SW 1271 (cell line): ENCODE measurements around the gene NEMP2.
A peak's percentile ranks its signal among the peaks of the same experiment; 100 is the strongest.
"Not testable (repeated sequence)": the region's sequence is repeated elsewhere in the genome, so short reads cannot be mapped to it uniquely, and the experiment has no call there.

Experiments
- DNase-seq, 2 experiments: peaks; one replicate each; lab custom pipeline; 2025; lab: John Stamatoyannopoulos, UW

NEMP2 gene

GRCh38 chr2:190526105-190526750 is 8.3 kb downstream of the NEMP2 start:
- DNase-seq: no peak

DNA sequence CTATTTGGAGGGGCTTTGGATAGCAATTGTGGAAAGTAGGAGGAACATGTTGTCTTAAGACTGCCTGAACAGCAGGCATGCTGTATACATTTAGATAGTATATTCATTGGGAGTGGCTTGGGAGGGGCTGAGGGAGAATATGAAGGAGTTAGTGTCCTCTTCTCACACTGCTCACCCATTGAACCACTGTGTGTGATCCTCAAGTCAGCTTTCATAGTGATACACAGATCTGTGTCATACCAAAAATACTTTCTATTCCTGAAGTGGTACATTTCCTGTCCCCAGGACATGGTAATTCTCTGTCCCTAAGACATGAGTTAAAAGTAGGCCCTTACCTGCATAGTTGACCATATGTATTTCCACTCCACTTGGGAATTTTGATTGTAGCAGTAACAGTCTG is 9.6 kb downstream of the NEMP2 start:
- no peak for DNase-seq

DNA sequence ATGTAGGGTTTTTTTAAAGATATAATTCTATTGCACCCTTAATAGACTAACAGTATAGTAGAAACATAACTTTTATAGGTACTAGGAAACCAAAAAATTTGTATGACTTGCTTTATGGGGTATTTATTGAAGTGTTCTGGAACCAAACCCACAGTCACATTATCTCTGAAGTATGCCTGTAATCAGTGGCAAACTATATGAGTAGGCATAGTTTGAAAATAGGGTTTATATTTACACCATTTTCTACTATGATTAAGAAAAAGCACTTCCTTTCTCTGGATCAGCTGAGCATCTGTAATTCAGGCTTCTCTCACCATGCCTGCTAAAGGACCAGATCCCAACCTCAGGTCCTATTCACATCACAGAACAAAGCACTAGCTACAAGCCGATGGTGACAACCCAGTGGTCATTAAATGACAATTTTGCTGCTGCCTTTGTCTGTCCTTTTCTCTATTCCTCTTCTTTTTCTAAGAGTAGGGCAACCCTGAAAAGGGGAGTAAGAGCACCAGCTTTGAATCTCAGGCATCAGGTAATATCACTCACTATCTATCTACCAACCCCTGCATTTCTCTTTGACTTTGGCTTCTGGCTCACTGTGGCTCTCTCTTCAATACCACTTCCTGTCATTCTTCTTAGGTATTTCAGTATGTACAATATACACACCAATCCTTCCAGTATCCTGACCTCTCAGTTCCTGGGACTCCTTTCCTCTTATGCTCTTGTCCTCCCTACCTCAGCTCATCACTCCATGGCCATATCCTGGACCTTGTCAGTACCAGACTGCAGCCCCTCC is 14.4 kb downstream of the NEMP2 start:
- no peak for DNase-seq

DNA sequence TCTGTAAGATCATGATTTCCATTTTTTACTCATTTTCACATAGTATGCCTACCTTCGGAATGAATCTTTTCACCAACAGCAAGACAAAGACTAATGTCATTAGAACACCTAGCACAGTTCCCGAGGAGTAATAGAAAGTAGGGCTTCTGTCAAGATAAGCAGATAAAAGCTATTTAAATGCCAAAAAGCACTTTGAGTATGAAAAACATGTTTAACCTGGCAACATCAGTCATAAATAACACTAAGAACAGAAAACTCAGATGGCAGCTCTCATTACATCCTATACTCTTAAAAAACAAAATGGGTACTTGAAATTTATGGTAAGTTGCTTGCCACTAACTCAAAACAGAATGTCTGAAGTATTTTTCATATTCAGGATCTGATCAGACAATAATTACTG is 17.1 kb downstream of the NEMP2 start:
- no peak for DNase-seq

- no peak for DNase-seq
Measured at GRCh38 chr2:190515687-190516086, 18.8 kb downstream of the NEMP2 start.

GRCh38 chr2:190514676-190515075 is 19.8 kb downstream of the NEMP2 start:
- no peak for DNase-seq

GRCh38 chr2:190513877-190514276 is 20.6 kb downstream of the NEMP2 start:
- no peak for DNase-seq

- no peak for DNase-seq
Measured at GRCh38 chr2:190512539-190513095, 21.9 kb downstream of the NEMP2 start.

DNA sequence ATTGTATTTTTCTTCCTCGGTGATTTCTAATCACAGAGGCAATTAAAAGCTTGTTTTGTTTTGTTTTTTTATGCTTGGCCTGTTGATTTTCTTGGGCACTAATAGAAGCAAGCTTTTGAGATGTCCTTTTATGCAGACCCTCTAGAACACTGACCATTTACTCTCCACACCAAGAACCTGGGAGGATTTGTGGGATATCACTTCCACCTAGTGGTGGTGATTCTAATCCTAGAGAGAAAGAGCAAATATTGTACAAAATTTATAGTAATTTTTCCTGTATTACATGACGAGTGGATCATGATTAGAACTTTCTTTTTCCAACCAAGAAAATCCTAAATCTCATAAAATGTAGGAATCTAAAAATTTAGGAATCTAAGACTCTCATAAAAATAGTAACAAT is 23.4 kb downstream of the NEMP2 start:
- DNase-seq: peak in 1 of 2 experiments; percentile 32

- not testable (repeated sequence) for DNase-seq
Measured at GRCh38 chr2:190509895-190510294, 24.6 kb downstream of the NEMP2 start.

DNA sequence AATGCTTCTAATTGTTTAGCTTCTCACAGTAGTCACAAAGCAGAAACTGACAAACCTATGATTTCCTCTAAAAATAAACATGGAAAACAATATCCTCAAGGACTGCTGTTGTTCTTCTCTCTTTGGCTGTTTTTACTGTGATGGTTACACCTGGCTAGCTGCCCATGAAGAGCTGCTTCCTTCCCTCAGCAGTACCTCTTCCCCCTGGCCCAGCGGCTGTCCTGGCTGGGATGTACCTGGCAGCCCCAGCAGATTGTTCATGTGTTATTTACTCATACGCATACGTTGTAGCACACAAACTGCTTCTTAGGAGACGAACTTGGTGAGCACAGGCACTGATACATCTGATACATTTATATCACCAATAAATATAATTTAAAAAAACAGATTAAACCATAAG is 27.4 kb downstream of the NEMP2 start:
- DNase-seq: no peak

- DNase-seq: no peak
Measured at GRCh38 chr2:190506666-190507065, 27.9 kb downstream of the NEMP2 start.

DNA sequence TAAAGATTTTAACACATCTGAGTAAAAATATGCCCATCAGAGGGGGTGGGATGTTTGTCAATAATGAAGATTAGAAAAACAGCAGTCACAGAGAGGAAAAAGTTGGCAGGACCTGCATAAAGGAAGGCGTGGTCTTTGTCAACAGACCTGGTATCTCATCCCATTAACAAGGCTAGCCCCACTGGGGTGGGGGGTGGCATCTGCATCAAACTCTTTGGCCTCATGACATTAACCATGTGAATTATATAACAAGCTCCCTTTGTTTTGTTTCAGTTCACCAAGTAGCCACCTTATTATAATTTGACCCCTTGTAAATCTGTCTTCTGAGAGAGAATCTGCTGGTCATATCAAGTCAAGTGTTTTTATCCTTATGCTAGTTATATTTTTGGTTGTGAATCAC is 28.8 kb downstream of the NEMP2 start:
- no peak for DNase-seq

- DNase-seq: no peak
Measured at GRCh38 chr2:190504912-190505311, 29.6 kb downstream of the NEMP2 start.

- no peak for DNase-seq
Measured at GRCh38 chr2:190503088-190503487, 31.4 kb downstream of the NEMP2 start.

GRCh38 chr2:190501702-190502407 is 32.7 kb downstream of the NEMP2 start:
- no peak for DNase-seq

- DNase-seq: no peak
Measured at GRCh38 chr2:190501231-190501630, 33.3 kb downstream of the NEMP2 start.

GRCh38 chr2:190500054-190500502 is 34.4 kb downstream of the NEMP2 start:
- DNase-seq: no peak

DNA sequence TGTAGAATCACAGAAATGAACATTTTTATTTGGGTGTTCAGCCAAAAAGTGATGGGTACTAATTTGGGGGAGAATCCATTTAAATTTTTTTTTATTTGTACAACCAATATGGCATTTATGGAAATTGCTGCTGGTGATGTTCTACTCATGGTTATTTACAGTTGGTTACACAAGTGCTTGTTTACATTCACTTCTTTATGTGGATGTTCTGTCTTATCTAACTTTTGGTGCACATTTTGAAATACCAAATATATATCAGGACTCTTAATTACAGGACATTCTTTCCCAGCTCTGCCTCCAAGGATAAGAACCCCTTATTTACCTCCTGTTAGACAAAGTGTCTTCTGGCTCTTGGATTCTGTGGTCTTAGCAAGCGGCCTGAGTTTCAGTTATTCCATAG is 35.2 kb downstream of the NEMP2 start:
- no peak for DNase-seq

DNA sequence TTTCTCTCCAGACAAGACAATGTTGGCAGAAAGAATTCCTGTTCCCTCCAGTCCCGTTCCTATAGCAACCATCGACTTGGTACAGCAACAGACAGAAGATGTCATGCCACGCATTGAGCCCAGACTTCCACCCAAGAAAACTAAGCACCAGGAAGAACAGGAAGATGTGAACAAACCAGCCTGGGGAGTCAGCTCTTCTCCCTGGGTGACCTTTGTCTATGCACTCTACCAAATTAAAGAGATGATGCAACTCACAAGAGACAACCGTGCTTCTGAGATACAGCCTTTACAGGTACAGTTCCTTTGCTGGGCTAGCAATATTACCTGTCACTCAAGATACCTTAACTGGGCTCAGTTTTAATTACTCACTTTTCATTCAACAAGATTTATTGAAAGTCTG is 37.1 kb downstream of the NEMP2 start:
- DNase-seq: no peak

DNA sequence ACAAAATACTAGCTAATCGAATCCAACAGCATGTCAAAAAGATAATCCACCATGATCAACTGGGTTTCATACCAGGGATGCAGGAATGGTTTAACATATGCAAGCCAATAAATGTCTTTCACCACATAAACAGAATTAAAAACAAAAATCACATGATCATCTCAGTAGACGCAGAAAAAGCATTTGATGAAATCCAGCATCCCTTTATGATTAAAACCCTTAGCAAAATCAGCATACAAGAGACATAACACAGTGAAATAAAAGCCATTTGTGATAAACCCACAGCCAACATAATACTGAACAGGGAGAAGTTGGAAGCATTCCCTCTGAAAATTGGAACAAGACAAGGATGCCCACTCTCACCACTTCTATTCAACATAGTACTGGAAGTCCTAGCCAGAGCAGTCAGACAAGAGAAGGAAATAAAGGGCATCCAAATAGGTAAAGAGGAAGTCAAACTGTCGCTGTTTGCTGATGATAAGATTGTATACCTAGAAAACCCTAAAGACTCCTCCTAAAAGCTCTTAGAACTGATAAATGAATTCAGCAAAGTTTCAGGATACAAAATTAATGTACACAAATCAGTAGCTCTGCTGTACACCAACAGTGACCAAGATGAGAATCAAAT is 39.8 kb downstream of the NEMP2 start:
- not testable (repeated sequence) for DNase-seq

DNA sequence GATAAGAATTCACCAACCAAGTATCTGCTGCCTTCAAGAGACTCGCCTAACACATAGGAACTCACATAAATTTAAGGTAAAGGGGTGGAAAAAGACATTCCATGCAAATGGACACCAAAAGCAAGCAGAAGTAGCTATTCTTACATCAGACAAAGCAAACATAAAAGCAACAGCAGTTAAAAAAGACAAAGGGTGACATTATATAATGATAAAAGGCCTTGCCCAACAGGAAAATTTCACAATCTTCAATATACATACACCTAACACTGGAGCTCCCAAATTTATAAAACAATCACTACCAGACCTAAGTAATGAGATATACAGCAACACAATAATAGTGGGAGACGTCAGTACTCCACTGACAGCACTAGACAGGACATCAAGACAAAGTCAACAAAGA is 41.4 kb downstream of the NEMP2 start:
- DNase-seq: no peak
